COLO668 (cell line): ENCODE measurements around the gene DLGAP1.
"Not testable (repeated sequence)": the region's sequence is repeated elsewhere in the genome, so short reads cannot be mapped to it uniquely, and the experiment has no call there.

Source experiments
- DNase-seq: peaks from one replicate; lab custom pipeline; 2025; ENCODE audit not compliant: unreplicated experiment; lab: John Stamatoyannopoulos, UW

The DLGAP1 gene

DNA sequence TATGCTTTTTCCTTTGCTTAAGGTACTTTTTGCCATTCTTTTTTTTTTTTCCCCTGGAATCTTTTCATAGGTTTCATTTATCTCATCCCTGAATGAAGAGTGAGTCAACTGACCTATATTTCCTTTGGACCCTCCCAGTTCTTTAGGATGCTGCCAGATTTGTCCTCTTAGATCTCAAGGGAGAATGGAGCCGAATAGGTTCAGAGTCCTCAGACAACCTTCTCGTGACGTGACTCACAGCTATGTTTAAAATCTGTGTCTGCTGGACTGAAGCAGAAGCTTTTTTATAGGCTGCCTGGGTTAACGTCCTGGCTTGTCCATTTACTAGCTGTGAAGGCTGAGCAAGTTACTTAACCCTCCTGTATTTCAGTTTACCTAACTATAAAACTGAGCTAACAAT lies 358.6 kb downstream of the DLGAP1 start:
- no peak for DNase-seq

DNA sequence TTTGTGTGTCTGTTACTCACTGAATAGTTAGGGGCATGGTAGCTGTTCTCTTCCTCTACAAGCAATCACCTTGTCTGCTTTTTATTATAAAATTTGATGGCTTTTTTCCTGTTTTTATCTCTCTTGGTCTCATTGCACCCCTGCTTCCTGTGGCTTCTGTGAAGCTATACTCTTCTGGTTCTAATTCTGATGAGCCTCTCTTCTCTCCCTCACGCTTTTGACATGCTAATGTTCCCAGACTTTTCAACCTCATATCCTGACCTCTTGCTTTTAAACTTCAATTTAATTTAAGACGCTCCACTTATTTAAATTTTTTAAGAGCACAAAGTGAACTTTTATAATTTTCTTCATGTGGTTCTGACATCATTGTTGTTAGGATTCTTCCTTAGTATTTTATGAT lies 361.4 kb downstream of the DLGAP1 start:
- no peak for DNase-seq

DNA sequence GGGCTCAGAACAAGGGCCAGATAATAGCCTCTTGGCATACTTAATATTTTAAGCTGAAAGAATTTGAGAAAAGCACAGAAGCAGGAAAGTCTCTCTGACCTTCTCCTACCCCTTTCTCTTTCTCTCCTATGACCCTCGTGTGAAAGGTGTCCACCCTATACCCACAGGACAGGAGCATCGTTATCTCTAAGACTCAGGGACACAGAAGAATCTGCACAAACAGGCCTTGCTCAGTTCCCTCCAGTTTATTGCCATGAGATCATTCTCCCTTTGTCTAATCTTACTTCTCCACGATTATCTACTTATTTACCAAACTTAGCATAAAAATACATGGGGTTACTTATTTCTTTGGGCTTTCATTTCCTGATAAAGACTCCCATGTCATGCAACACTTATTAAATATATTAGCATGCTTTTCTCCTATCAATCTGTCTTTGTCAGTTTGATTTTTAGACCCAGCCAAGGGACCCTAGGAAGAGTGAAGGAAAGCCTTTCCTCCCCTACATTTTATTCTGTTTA lies 370.7 kb downstream of the DLGAP1 start:
- no peak for DNase-seq

DNA sequence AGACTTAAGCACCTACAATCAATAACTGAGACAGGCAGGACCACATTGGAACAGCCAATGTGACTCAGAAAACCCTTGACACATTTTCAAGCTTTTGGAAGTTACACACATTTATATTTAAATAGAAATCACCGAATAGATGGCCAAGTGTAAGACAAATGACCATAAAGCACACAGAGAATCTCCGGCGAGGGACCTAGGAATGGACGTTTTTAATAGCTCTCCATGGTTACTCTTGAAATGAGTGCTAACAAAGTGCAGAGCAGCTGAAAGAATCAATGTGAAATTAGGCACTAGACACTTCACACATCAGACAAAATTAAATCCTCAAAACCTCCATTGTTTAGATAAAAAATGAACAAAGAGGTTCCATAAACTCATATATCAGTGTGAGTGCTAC lies 376.9 kb downstream of the DLGAP1 start:
- no peak for DNase-seq

DNA sequence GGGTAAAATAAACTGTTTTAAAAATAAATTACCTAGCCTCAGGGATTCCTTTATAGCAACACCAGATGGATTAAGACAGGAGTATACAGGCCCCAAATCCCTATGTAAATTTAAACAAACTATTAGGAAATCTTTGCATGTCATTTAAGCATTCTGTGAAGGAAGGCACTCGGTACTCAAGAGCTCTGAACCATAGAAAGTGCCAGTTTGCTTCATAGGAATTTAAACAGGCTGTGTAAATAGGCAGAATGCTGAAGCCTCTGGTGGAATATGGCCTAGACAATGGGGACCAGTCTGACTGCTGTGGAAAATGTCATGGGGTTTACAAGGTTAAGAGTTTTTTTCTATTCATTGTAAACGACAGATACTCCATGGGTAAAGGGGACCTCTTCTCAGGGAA lies 377.4 kb downstream of the DLGAP1 start:
- no peak for DNase-seq

DNA sequence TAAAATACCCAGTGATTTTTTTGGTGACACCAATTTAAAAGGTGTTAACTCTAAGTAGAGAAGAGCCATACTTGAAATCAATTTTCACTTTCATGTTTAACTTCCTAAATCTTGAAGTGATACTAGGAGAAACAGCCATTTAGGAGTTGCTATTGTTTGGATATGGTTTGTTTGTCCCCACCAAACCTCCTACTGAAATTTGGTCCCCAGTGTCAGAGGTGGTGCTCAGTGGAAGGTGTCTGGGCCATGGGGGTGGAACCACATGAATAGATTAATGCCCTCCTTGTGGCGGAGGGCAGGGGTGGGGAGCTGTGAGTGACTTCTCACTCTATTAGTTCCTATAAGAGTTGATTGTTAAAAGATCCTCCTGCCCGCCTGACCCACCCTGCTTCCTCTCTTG lies 377.9 kb downstream of the DLGAP1 start:
- DNase-seq: no peak

DNA sequence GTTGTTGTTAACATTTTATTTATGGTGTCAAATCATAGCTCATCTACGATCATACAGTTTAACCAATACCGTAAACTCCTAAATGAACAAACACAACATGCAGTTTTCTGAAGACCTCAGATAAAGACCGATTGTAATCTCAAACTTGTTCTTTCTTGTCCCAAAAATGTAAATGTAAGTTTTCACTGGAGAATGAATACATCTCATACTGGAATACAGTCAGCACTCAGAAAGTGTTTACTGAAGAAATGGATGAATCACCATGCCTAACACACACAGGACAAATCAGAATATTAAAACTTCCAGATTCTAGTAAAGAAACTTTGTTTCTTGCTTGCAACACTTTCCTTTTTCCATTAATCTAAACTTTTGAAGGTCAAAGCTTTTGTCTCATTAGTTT lies 380.5 kb downstream of the DLGAP1 start:
- no peak for DNase-seq

DNA sequence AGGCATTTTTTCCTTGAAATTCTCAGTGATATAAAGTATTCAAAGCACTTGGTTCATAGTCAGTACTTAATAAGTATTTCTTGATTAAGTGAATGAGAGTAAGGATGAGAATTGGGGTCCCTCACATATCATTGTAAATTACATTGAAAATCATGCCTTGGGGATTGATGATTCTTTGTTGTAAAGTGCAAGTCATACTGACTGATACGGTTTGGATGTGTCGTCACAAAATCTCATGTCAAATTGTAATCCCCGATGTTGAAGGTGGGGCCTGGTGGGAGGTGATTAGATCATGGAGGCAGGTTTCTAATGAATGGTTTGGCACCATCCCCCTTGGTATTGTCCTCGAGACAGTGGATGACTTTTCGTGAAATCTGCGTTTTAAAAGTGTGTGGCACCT lies 385.9 kb downstream of the DLGAP1 start:
- no peak for DNase-seq

DNA sequence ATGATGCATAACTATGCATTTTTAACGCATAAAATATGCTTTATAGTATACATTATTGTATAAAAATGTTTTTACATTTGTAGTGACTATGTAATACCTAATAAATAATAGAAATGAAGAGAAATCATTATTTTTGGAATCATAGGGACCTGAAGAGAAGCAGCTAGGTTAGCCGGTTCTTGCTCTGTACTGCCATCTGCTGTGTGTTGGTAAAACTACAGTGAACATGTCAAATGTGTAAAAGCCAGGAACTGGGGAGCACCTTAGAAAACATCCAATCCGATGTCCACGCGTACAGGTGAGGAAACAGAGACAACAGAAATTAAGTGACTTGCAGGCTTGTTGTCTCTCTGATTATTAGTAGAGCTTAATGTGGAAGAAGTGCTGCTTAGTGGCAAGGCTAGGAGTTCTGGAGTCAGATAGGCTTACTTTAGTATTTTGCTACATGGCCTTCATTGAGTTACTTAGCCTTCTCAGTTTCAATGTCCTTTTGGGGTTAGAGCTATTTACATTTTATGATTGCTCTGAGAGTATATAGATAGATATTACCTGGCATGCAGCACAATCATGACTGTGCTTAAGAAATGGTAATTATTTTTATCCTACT lies 386.5 kb downstream of the DLGAP1 start:
- peak; percentile 68 for DNase-seq

DNA sequence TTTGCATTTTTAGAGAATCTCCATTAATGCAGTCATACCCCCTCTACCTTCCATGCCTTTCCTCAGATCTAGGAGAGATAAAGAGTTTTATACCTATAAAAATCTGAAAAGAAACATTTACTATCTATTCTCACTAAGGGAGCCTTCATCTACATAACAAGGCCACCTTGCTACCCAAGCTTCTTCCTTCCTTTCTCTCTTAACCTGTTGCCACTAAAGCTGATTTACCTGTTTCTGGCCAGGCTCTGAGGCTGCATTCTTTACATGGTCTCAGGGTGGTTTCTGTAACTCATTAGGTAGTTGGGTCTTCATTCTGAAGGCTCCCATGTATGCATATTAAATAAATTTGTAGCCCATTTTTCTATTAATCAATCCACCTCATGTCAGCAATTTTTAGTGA lies 391.6 kb downstream of the DLGAP1 start:
- no peak for DNase-seq

DNA sequence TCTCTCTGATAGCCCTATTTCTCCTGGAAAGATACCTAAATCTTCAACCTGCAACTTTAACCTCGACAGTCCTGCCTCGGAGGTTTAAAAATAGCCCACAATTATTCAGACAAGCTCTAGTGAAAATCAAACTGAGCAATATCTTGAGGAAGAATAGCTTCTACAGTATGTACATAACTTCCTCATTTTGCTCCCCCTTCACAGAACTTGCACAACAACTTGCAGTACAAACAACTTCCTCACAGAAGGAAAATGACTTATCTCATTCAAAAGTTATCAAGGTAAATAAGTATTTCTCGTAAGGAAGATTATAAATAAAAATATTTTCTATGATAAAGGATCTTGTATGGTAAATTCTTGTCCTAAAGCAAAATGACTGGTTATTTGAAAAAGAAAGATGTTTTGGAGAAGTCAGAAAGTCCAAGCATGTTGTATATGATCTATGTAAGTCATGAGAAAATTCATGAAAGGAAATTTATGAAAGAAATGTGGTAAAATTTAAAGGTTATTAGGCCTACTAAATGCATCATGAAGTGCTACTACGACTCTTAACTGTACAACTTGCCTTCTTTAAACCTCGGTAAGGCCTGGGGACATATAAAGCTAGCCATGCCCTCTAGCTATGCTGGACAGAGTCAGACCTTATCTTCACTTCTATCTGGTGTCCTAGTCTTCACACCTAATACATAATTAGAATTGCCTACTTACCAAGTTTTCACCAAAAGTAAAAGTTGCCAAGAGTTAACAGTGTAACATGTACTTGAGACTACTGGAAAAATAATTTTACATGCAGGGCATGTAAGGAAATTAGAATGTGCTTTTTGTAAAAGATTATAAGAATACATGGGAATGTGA lies 394.5 kb downstream of the DLGAP1 start:
- no peak for DNase-seq

DNA sequence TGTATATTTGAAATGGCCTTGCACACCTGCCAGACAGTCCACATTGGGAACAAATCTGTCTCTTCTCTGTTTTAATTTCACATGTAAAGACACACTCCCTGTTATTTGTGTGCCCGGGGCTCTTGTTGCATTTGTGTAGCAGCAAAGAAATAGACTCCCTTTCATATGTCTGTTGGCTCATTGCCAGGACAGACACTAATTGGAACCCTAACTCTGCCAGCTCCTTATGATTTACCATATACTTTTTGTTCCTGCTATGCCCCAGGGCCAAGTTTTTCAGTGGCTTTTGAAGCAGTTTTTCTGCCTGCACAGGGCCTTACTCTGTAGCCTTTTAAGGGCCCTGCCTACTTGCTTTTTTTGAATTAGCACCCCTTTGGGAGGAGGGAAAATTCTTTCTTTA lies 396.9 kb downstream of the DLGAP1 start:
- peak; percentile 36 for DNase-seq

DNA sequence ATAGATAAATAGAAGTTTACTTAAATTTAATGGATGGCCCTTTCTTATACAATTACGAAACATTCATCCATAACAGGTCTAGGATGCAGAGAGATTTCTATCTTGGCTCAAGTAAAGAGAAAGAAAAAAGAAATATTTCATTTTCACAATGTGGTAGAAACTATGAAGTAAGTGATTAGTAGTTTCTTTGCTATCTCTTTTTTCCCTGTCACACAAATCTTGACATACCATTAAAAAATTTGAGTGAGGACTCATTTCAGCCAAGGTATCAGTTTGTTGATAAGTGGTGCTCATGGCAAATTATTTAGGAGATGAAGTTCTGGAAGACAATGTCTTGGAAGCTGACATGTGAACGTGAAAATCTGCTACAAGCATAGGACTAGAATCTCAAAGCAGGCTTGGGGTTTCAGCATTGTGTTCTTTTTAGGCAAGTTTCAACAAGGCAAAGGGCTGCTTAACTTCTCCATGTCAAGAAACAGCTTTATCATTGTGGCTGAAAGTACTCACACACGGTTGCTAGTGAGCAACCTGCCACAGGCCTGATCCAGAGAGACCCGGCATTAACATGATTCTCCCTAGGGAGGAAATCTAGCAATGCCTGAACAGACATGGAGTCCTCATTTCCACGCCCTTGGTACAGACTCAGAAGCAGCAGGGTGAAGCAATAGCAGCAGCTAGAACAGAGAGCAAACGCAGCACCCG lies 414.6 kb downstream of the DLGAP1 start:
- no peak for DNase-seq

DNA sequence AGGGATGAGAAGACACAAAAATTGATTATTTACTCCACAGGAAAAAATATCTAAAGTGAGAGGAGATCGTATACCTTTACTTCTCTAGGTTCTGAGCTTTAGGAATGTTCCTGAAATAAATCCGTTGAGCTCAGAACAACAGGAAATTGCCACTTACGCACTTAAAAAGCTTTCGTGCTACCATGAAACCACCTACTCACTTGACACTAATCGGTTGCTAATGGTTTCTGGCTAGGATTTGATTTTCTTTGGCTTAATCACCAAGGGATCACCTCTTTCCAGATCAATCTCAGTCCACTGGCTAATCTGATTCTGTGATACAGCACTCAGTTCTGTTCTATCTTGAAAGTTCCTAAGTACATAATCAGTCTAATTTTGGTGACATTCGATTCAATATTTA lies 419.6 kb downstream of the DLGAP1 start:
- DNase-seq: no peak

DNA sequence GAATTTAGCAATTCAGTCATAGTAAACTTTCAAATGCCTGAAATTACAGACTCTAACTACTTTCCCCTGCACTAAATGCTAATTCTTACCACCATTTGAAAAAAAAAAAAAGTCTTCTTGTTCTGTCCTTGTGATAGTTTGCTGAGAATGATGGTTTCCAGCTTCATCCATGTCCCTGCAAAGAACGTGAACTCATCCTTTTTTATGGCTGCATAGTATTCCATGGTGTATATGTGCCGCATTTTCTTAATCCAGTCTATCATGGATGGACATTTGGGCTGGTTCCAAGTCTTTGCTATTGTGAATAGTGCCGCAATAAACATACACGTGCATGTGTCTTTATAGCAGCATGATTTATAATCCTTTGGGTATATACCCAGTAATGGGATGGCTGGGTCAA lies 420.3 kb downstream of the DLGAP1 start:
- not testable (repeated sequence) for DNase-seq

DNA sequence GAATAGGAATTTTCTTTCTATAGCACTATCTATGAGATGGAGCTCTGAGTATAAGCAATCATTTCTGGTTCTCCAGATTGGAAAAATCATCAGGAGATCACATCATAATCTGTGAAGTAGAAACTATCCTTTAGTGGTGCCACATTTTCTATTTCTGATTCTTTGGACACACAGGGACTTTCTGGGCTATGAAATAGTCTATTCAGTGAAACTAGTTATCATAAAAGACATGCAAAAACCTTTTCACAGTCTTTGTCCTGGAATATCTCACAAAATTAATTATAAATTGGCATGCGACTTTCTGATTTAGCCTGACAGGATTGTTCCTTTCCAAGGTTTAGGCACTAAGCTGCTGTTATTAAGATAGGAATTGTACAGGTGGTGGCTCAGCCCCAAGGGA lies 428.6 kb downstream of the DLGAP1 start:
- DNase-seq: no peak

DNA sequence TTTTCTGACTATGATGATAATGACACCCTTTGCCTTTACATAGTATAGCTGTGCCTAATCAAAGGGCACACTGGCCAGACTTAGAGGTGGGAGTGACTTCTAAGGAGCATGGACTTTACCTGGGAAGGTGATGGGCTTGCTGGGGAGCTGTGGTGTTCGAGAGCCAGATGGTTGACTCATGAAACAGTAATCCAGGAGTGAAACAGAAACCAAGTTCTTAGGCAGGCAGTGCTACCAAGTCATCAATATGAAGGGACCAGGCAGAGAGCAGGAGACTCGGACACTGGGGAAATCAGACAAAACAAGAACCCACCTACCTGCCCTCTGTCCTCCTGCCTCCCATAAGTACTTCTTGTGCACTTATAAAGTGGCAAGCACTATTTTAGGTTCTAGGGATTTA lies 430.4 kb downstream of the DLGAP1 start:
- DNase-seq: no peak

DNA sequence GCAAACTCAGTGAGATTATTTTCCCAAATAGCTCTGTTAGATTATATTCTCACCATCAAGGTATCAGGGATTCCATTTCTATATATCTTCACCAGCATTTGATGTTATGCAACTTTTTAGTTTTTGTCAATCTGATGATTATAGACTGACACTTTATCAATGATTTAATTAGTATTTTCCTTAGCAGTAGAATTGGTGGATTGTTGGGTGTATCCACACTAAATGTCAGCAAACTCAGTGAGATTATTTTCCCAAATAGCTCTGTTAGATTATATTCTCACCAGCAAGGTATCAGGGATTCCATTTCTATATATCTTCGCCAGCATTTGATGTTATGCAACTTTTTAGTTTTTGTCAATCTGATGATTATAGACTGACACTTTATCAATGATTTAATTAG lies 432.4 kb downstream of the DLGAP1 start:
- not testable (repeated sequence) for DNase-seq

DNA sequence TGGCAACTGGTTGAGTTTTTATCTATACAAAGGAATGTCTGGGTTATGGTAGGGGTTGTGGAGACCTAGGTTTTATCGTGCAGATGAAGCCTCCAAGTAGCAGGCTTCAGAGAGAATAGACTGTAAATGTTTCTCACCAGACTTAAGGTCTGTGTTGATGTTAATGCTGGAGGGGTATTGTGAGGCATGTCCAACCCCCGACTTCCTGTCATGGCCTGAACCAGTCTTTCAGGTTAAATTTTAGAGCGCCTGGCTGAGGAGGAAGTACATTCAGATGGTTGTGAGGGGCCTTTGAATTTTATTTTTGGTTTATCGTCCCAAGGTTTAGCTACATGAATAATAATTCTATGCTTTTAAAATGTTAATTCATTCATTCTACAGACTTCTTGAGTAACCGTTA lies 435.1 kb downstream of the DLGAP1 start:
- DNase-seq: no peak

DNA sequence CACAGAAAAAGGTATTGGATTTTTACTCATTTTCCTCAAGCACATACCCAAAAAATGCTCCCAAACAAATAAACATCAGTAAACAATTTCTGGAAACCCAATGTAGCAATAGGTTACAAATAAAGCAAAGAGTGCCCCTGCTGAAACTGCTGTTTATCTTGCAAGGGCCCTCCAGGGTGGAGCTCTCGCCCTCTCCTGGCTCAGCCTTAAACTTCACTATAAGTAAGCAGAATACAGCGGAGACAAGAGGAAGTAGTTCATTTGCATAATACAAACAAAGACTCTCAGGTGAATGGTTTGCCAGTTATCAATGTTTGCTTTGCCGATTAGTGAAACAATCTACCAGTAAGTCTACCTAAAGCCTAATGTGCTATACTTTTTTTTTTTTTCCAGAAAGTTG lies 437.6 kb downstream of the DLGAP1 start:
- peak; percentile 30 for DNase-seq

DNA sequence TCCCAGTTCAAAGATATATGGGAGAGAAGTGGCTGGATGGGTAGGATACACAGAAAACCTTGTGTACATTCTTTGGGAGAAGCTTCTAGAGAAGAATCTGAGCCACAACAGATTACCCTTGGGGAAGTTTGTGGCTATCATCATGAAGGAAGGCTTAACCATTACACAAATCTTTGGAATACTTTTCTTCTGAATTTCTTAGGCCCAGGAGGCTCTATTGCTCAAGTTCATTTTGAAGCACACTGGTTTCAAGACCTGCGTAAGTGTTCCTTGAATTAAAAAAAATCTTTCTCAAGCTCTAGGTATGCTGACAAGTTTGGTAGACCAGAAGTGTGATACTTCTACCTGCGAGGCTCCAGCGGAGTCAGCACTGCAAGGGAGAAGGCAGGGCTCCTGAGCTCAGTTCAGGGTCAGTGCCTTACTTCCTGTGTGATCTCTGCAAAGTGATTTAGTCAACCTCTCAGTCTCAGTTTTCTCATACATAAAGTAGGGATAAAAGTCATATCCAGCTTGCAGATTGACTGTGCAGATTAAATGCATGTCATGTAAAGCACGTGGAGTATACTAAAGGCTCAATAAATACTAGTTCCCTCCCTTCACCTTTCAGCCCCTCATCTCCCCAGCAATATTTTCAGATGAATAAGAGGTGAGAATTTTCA lies 438.6 kb downstream of the DLGAP1 start:
- no peak for DNase-seq
